Stimulated activated CD8-positive, alpha-beta memory T cell treated with anti-CD3 and anti-CD28 coated beads, Interleukin-12 subunit alpha, Interleukin-12 subunit beta, amount 100 ng/mL, for 4 hours (primary cell): ENCODE measurements around the gene MAGI2.
"Not testable (repeated sequence)": the region's sequence is repeated elsewhere in the genome, so short reads cannot be mapped to it uniquely, and the experiment has no call there.

Experiments used
- DNase-seq: peaks from one replicate; pipeline ENCODE4 v3.0.0-alpha.2; 2020; ENCODE audit warnings: low read depth

MAGI2 gene

GRCh38 chr7:79050603-79051002 is 402.9 kb downstream of the MAGI2 start:
- DNase-seq, result no peak

- no peak for DNase-seq
Measured at GRCh38 chr7:79046061-79046460, 407.4 kb downstream of the MAGI2 start.

- no peak for DNase-seq
Measured at GRCh38 chr7:79037001-79037400, 416.5 kb downstream of the MAGI2 start.

- no peak for DNase-seq
Measured at GRCh38 chr7:79036356-79036755, 417.1 kb downstream of the MAGI2 start.

GRCh38 chr7:79035858-79036257 is 417.6 kb downstream of the MAGI2 start:
- no peak for DNase-seq

GRCh38 chr7:79034730-79035129 is 418.7 kb downstream of the MAGI2 start:
- DNase-seq, result no peak

- not testable (repeated sequence) for DNase-seq
Measured at GRCh38 chr7:79019711-79020110, 433.8 kb downstream of the MAGI2 start.

GRCh38 chr7:79011921-79012320 is 441.5 kb downstream of the MAGI2 start:
- no peak for DNase-seq

GRCh38 chr7:79009647-79010046 is 443.8 kb downstream of the MAGI2 start:
- no peak for DNase-seq

GRCh38 chr7:79008786-79009185 is 444.7 kb downstream of the MAGI2 start:
- no peak for DNase-seq

- DNase-seq, result no peak
Measured at GRCh38 chr7:78996013-78996412, 457.5 kb downstream of the MAGI2 start.

- no peak for DNase-seq
Measured at GRCh38 chr7:78993341-78993740, 460.1 kb downstream of the MAGI2 start.

GRCh38 chr7:78985509-78985908 is 468.0 kb downstream of the MAGI2 start:
- no peak for DNase-seq

GRCh38 chr7:78983483-78983882 is 470.0 kb downstream of the MAGI2 start:
- no peak for DNase-seq

GRCh38 chr7:78970440-78970916 is 483.0 kb downstream of the MAGI2 start:
- no peak for DNase-seq

- no peak for DNase-seq
Measured at GRCh38 chr7:78968951-78969350, 484.5 kb downstream of the MAGI2 start.

GRCh38 chr7:78967561-78967960 is 485.9 kb downstream of the MAGI2 start:
- not testable (repeated sequence) for DNase-seq

GRCh38 chr7:78967046-78967445 is 486.4 kb downstream of the MAGI2 start:
- no peak for DNase-seq

- DNase-seq, result no peak
Measured at GRCh38 chr7:78959477-78959876, 494.0 kb downstream of the MAGI2 start.

GRCh38 chr7:78955329-78955728 is 498.1 kb downstream of the MAGI2 start:
- DNase-seq, result no peak

- no peak for DNase-seq
Measured at GRCh38 chr7:78953726-78954363, 499.6 kb downstream of the MAGI2 start.

GRCh38 chr7:78953090-78953489 is 500.4 kb downstream of the MAGI2 start:
- DNase-seq, result no peak

GRCh38 chr7:78939669-78940068 is 513.8 kb downstream of the MAGI2 start:
- DNase-seq, result no peak

GRCh38 chr7:78924581-78924980 is 528.9 kb downstream of the MAGI2 start:
- DNase-seq, result no peak
